Measurements from ENCODE around the gene CHST12.
"Not testable (repeated sequence)": the region's sequence is repeated elsewhere in the genome, so short reads cannot be mapped to it uniquely, and the experiment has no call there.

DNA sequence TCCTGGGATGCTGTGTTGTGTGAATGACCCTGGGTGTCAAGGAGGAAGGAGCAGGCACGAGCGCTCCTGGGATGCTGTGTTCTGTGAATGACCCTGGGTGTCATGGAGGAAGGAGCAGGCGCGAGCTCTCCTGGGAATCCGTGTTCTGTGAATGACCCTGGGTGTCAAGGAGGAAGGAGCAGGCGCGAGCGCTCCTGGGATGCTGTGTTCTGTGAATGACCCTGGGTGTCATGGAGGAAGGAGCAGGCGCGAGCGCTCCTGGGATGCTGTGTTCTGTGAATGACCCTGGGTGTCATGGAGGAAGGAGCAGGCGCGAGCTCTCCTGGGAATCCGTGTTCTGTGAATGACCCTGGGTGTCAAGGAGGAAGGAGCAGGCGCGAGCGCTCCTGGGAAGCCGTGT, 25.9 kb upstream of the CHST12 start:
- TF ChIP-seq, protein P1, sequence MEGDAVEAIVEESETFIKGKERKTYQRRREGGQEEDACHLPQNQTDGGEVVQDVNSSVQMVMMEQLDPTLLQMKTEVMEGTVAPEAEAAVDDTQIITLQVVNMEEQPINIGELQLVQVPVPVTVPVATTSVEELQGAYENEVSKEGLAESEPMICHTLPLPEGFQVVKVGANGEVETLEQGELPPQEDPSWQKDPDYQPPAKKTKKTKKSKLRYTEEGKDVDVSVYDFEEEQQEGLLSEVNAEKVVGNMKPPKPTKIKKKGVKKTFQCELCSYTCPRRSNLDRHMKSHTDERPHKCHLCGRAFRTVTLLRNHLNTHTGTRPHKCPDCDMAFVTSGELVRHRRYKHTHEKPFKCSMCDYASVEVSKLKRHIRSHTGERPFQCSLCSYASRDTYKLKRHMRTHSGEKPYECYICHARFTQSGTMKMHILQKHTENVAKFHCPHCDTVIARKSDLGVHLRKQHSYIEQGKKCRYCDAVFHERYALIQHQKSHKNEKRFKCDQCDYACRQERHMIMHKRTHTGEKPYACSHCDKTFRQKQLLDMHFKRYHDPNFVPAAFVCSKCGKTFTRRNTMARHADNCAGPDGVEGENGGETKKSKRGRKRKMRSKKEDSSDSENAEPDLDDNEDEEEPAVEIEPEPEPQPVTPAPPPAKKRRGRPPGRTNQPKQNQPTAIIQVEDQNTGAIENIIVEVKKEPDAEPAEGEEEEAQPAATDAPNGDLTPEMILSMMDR (IDR thresholded peaks at IDR 0.05): not testable (repeated sequence)
- not testable (repeated sequence) for TF ChIP-seq EZH2 (IDR thresholded peaks at IDR 0.05; ENCODE audit: borderline replicate concordance, insufficient read depth, low read depth, low read length, poor library complexity, severe bottlenecking)
